WTC11 (cell line): ENCODE results near the gene ZNF254. TPM values are rescaled to one million over a fixed set of nuclear protein-coding genes. Genes with fewer than 3 reads are reported as not detected.

Experiments
- ATAC-seq: fragments of 200-7000 bp; cut with Tn5 transposase; 2 replicates; pipeline ENCODE4 v1.10.0; 2021; ENCODE audit warnings: mild to moderate bottlenecking, moderate library complexity
- CTCF ChIA-PET: fragments of 300-600 bp; sonication (Branson Sonifier 250); formaldehyde crosslinking; loops from one replicate; lab custom pipeline; 2021; ENCODE audit warnings: antibody characterized with exemption; lab: Charles Lee
- POLR2A ChIA-PET: fragments of 350-600 bp; sonication (Branson Sonifier 250); formaldehyde crosslinking; loops from one replicate; lab custom pipeline; 2021; ENCODE audit warnings: antibody characterized with exemption; lab: Charles Lee
- DNase-seq: peaks from one replicate; pipeline ENCODE4 v3.0.0; 2021; ENCODE audit warnings: low spot score
- H3K27ac Mint-ChIP-seq: 2 replicates; pipeline ENCODE4 v1.8.0; 2021; ENCODE audit warnings: mixed read lengths
- H3K27me3 Mint-ChIP-seq: 2 replicates; pipeline ENCODE4 v1.8.0; 2021; ENCODE audit warnings: low read depth, mild to moderate bottlenecking, moderate library complexity, mixed read lengths
- H3K36me3 Mint-ChIP-seq: 2 replicates; pipeline ENCODE4 v1.8.0; 2021; ENCODE audit warnings: mixed read lengths
- H3K4me1 Mint-ChIP-seq: 2 replicates; pipeline ENCODE4 v1.8.0; 2022; ENCODE audit warnings: mixed read lengths
- H3K4me3 Mint-ChIP-seq: 2 replicates; pipeline ENCODE4 v1.8.0; 2021; ENCODE audit warnings: mild to moderate bottlenecking, moderate library complexity, mixed read lengths
- H3K9me3 Mint-ChIP-seq: 2 replicates; pipeline ENCODE4 v1.8.0; 2021; ENCODE audit warnings: mixed read lengths
- AR ChIP-seq: fragments of 250-450 bp; sonication (Bioruptor Pico); IDR thresholded peaks from 2 replicates; pipeline ENCODE4 v1.9.0; 2021; ENCODE audit warnings: mild to moderate bottlenecking
- CTCF ChIP-seq: fragments of 200-600 bp; IDR thresholded peaks from 2 replicates; pipeline ENCODE4 v1.8.0; 2022; ENCODE audit warnings: antibody characterized with exemption
- E2F4 ChIP-seq: sonication (generic); formaldehyde crosslinking; IDR thresholded peaks from 2 replicates; pipeline ENCODE4 v1.8.1; 2022; ENCODE audit warnings: low read depth, mild to moderate bottlenecking, moderate library complexity, missing genetic modification reagents, borderline replicate concordance
- ELF4 ChIP-seq: sonication (generic); formaldehyde crosslinking; IDR thresholded peaks from 2 replicates; pipeline ENCODE4 v1.8.1; 2022; ENCODE audit warnings: low read depth, mild to moderate bottlenecking, moderate library complexity, missing genetic modification reagents
- EMX1 ChIP-seq: fragments of 250-450 bp; sonication (Bioruptor Pico); IDR thresholded peaks from 2 replicates; pipeline ENCODE4 v1.8.0; 2021; ENCODE audit warnings: mild to moderate bottlenecking
- FOXP4 ChIP-seq: sonication (generic); formaldehyde crosslinking; IDR thresholded peaks from 2 replicates; pipeline ENCODE4 v1.8.0; 2022; ENCODE audit warnings: mild to moderate bottlenecking, missing genetic modification reagents
- MXD4 ChIP-seq: fragments of 250-450 bp; sonication (Bioruptor Pico); IDR thresholded peaks from 2 replicates; pipeline ENCODE4 v1.8.0; 2021; ENCODE audit warnings: mild to moderate bottlenecking, moderate library complexity, borderline replicate concordance
- NFATC4 ChIP-seq: fragments of 250-450 bp; sonication (Bioruptor Pico); IDR thresholded peaks from 2 replicates; pipeline ENCODE4 v1.9.0; 2021; ENCODE audit warnings: mild to moderate bottlenecking
- PREB ChIP-seq: sonication (generic); formaldehyde crosslinking; IDR thresholded peaks from 2 replicates; pipeline ENCODE4 v1.8.1; 2022; ENCODE audit warnings: mild to moderate bottlenecking, missing genetic modification reagents, moderate library complexity, borderline replicate concordance
- PRRX2 ChIP-seq: fragments of 250-450 bp; sonication (Bioruptor Pico); IDR thresholded peaks from 2 replicates; pipeline ENCODE4 v1.8.0; 2021; ENCODE audit warnings: mild to moderate bottlenecking
- RELA ChIP-seq: sonication (generic); formaldehyde crosslinking; IDR thresholded peaks from 2 replicates; pipeline ENCODE4 v1.8.1; 2022; ENCODE audit warnings: missing genetic modification reagents, mild to moderate bottlenecking, borderline replicate concordance
- SMAD3 ChIP-seq: sonication (generic); formaldehyde crosslinking; IDR thresholded peaks from 2 replicates; pipeline ENCODE4 v1.8.0; 2022; ENCODE audit warnings: missing genetic modification reagents, mild to moderate bottlenecking, borderline replicate concordance
- STAT6 ChIP-seq: sonication (generic); formaldehyde crosslinking; conservative IDR thresholded peaks from 2 replicates; pipeline ENCODE4 v1.8.1; 2023; ENCODE audit warnings: mild to moderate bottlenecking, low read depth, missing genetic modification reagents, moderate library complexity
- ZMAT4 ChIP-seq: fragments of 250-450 bp; sonication (Bioruptor Pico); IDR thresholded peaks from 2 replicates; pipeline ENCODE4 v1.9.0; 2021; ENCODE audit warnings: mild to moderate bottlenecking
- ZNF121 ChIP-seq: sonication (generic); formaldehyde crosslinking; IDR thresholded peaks from 2 replicates; pipeline ENCODE4 v1.8.0; 2023; ENCODE audit warnings: missing genetic modification reagents
- ZNF396 ChIP-seq: fragments of 250-450 bp; sonication (Bioruptor Pico); IDR thresholded peaks from 2 replicates; pipeline ENCODE4 v1.8.0; 2021; ENCODE audit warnings: mild to moderate bottlenecking, moderate library complexity, borderline replicate concordance
- ZNF416 ChIP-seq: fragments of 250-450 bp; sonication (Bioruptor Pico); IDR thresholded peaks from 2 replicates; pipeline ENCODE4 v1.9.0; 2021; ENCODE audit warnings: mild to moderate bottlenecking, inconsistent platforms
- ZNF671 ChIP-seq: fragments of 250-450 bp; sonication (Bioruptor Pico); IDR thresholded peaks from 2 replicates; pipeline ENCODE4 v1.8.0; 2021; ENCODE audit warnings: mild to moderate bottlenecking
- total RNA-seq: library from RNA; stranded (reverse); gene quantifications from 3 replicates; pipeline ENCODE4 v1.2.3, GENCODE V29; 2021

Gene ZNF254
- total RNA-seq, 1 experiment from 2014 or later, result 34.5 TPM

- Mint-ChIP-seq H3K36me3 (peaks cover 16% of the 10 kb centered on the region), H3K9me3 (no peaks in the 10 kb centered on the region), H3K4me3 (no peak overlapping the region), H3K4me1 (peaks cover 8% of the 10 kb centered on the region), H3K27me3 (no peaks in the 10 kb centered on the region), H3K27ac (no peak overlapping the region)
- no peak for ATAC-seq
- ChIA-PET POLR2A (no interaction called here), CTCF (no interaction called here)
- no peak for DNase-seq
- TF ChIP-seq CTCF (no peak), RELA (CRISPR knock-in tag) (no peak), FOXP4 (CRISPR knock-in tag) (no peak), ZNF416 (no peak), ZNF396 (CRISPR knock-in tag) (no peak), E2F4 (CRISPR knock-in tag) (no peak), PRRX2 (CRISPR knock-in tag) (no peak), AR (CRISPR knock-in tag) (no peak), EMX1 (CRISPR knock-in tag) (no peak), ELF4 (no peak), NFATC4 (CRISPR knock-in tag) (no peak), STAT6 (CRISPR knock-in tag) (no peak), ZNF671 (no peak), SMAD3 (CRISPR knock-in tag) (no peak), MXD4 (CRISPR knock-in tag) (no peak), PREB (no peak), ZNF121 (CRISPR knock-in tag) (no peak), ZMAT4 (CRISPR knock-in tag) (no peak)
Observed at GRCh38 chr19:24101459-24102115, 14.6 kb downstream of the ZNF254 start.
